ENCODE measurements around the gene SLC6A4.
"Not testable (repeated sequence)": the region's sequence is repeated elsewhere in the genome, so short reads cannot be mapped to it uniquely, and the experiment has no call there.

SLC6A4 gene

DNA sequence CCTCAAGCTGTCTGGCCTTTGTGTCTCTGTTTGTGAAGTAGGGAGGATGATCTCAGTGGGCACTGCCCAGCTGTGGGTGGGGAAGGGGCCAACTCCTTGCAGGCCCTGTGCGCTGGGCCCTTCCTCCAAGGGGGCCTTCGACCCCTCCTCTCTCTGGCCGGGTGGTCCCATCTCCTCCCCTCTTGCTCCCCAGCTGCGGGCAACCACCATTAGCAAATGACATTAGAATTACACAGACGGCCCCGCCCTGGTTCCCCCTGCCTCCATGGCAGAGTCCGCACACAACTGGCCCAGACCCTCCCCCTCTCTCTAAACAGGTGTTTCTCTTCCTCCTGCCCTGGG lies 2.5 kb upstream of the SLC6A4 start:
- no peak for DNase-seq

DNA sequence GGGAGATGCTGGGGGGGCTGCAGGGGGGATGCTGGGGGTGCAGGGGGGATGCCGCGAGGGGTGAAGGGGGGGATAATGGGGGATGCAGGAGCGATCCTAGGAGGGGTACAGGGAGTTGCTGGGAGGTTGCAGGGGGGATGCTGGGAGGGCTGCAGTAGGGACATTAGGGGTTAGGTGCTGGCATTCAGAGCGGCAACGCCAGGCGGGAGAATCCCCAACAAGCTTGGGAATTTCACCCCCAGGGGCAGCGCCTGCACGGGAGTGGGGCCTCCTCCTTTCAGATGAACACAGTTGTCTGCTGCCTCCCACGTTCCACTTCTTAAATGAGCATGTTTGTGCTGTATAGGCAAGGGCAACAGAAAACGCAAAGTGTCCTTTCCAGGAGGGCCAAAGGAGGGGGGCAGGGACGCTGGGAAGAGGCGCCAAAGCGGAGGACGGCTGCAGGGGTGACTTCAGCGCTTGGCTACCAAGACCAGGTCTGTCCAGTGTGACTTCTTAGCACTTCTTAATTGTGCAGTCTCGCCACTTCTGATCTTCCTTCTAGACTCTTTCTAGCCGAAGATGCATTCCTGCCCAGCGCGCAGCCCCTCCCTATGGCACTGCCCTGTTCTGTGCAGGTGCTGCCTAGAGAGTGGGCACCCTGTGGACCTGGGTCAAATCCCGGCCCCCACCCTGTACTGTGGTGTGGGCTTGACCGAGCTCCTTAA lies 2.0 kb upstream of the SLC6A4 start:
- no peak for DNase-seq

DNA sequence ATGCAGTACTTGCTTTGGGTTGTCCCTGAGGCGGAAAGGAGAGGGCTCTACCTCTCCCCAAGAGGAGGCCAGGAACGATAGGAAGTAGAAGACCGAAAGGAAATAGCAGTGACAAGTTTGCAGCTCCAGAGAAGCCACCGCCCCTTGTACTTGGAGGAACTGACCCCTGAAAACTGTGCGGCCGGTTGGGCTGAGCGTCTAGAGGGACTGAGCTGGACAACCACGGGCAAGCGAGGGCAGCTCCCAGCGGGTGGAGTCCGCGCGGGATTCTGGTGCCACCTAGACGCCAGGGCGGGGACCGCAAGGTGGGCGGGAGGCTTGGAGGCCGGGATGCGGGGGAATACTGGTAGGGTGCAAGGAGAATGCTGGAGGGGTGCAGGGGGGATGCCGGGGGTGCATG lies 1.3 kb upstream of the SLC6A4 start:
- DNase-seq: peak; percentile 39

DNA sequence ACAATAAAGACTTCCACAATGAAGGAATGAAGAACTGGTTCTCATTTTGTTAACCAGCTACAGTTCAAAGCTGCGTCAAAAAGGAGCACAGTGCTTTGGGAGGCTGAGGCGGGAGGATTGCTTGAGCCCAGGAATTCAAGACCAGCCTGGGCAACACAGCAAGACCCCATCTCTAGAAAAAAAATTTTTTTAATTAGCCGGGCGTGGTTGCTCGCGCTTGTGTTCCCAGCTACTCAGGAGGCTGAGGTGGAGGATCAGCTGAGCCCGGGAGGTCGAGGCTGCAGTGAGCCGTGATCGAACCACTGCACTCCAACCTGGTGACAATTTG lies 764 bp upstream of the SLC6A4 start:
- no peak for DNase-seq

DNA sequence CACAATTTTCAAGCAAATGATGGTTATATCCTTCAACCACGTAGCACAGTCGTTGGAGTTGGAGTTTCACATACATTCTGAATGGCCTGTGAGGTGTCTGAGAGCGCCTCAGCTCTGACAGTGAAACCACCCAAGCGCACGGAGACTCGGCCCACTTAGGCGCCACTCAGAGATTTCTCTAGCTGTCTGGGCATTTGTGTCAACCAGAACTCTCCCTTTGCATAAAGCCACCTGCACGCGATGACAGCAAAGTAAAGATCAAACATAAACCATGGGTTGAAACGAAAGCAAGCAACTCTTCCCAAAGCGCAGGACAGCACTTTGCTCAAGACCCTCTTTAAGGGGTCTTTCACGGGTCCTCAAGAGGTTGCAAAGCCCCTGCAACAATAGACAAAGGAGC lies 533 bp downstream of the SLC6A4 start:
- no peak for DNase-seq

DNA sequence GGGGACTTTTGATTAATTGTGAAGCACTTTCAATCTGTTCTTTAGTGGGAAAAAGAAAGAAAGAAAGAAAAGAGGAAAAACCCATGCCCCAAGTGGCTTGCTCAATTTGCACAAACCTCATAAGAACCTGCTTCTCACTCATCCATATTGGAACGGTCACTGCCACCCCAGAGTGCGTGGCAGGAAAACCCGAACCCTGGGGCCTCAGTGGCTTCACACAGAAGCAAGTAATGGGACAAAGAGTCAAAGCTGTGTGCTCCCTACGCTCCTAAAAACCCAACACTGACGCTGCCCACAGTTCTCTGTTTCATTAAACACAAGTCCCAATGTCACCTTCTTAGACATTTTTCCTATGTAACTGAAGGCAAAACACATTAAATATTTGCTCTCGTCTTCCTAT lies 1.2 kb downstream of the SLC6A4 start:
- no peak for DNase-seq

DNA sequence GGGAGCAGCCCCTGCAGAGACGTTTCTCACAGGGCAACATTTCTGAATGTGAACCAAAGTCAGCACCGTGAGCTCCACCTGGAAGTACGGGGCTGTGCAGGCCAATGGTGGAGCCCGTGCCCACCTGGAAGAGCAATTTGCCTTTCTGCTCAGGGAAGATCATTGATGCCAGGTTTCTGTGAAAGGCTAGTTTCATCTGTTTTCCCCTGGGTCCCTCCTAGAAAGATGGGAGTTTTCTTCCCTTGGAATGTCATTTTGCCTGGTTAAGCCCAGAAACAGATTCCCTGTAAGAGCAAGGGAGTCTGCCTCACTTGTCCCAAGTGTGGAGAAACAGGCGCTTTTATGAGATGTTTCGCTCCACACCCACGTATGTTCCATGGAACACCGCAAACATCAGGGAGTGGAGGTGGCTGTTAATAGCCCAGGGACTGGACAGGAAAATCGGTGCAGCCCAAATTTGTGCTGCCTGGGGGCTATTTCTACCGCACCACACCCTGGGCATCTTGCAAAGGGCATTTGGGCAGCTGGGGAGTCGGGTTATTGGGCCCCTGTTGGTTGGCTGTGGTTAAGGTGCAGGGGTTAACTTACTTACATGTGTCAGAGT lies 2.6 kb downstream of the SLC6A4 start:
- no peak for DNase-seq

DNA sequence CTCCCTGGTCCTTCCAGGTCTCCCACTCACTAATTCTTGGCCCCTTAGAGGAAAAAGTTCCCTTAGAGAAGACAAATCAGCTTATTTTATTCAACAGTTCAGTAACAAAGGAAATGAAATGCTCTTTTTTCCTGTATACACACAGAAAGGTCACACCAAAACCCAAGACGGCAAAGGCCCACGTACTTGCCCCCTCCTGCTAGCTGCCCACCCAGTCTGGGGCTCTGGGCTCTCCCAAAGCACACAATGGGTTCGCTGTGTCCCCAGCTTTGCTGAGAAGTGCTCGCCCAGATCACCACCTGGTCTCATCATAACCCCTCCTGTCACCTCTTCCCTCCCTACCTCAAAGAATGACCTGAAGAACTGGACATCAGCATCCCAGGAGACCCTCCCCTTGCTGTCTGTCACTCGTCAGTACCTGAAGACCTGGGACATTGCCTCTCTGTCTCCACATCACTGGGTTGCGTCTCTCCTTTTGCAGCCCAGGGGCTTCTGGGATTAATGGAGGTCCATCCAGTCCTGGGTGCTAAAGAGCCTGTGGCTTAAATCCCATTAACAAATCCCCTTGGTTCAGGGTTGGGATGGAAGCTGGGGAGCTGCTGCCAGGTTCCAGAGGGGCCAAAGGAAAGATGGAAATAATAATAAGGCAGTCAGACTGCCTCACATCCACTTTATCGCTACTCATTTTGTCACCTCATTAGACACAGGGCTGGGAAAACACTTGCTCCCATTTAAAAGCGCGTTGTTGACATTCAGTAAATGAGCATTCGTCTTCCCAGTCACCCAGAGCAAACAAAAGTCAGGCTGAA lies 3.3 kb downstream of the SLC6A4 start:
- no peak for DNase-seq

DNA sequence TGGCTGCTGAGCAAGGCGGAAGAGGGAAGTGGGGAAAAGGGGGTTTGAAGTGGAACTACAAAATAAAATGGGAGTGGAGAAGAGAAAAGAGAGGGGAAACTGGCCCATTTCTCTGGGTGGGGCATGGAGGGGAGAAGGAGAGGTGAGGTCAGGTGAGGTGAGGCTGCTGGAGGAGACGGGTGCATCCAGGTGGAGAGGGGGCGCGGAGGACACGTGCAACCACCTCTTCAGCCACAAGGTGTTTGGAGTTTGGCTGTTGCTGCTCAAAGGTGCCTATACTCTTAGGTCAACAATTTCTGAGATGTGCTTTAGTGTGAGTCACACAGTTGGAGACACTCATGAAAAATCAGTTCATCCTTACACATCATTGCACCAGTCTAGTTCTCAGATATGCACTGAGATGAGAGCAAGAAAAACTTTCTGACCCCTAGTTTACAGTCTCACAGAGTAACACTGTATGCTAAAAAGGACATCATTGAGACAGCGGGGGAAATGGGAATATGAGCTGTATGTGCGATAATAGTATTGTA lies 4.8 kb downstream of the SLC6A4 start:
- no peak for DNase-seq

DNA sequence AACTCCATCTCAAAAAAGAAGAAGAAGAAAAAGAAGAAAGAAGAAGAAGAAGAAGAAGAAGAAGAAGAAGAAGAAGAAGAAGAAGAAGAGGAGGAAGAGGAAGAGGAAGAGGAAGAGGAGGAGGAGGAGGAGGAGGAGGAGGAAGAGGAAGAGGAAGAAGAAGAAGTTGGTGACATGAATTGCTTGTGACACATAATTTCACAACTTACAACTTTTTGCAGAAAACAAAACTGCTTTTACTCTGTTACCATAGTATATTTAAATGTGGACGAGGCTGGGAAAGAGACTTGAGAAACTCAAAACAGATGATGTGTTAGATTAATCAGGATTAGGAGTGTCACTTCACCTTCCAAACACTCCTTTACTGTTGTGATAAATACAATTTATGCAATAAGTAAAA lies 5.5 kb downstream of the SLC6A4 start:
- not testable (repeated sequence) for DNase-seq

DNA sequence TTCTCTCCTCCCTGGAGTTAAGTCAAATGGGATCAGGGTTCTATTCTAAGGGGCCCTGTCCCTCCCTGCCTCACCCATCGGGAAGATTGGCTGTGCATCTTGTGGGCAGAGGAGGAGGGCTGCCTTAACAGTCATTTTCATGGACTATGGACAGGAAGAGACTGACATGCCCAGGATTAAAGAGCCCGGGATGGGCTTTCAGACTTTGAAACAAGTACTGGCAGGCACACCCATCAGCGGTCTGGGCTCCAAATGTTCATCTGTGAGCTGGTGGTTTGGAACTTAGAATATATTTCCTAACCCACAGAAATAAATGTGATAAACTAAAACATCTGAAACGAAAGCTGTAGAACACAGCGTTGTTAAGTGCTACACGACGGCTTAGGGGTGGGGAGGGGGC lies 6.5 kb downstream of the SLC6A4 start:
- no peak for DNase-seq

DNA sequence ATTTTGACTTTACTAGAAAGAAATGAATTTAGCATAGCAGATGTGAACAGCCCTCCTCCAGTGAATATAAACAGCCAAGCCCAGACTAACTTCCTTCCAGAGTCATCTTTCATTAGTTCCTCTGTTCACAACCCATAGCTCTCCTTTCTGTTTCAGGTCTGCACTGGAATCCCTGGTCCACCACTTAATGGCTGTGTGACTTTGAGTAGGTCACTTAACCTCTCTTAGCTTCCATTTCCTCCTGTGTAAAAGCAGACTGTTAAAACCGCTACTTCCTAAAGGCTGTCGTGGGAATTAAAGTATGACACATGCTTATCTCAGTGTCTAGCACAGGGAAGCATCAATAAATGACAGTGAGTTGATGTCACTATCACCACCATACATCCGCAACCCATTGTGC lies 7.5 kb downstream of the SLC6A4 start:
- no peak for DNase-seq

DNA sequence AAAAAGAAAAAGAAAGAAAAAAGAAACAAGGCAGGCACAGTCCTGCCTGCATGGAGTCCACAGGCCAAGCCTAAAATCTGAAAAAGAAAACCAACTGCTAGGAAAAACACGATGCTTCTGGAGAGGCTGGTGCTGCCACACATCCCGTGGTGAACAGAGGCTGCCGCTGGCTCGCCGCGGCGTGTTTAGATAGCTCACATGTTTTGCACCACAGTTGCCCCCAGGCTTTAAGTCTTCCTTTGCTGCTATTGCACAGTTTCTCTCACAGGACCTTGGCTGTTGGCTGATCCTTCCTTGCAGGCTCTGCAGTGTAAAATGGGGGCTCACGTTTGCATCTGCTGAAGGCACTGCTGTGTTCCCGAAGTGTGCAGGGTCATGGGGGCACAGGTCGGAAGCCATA lies 8.6 kb downstream of the SLC6A4 start:
- DNase-seq: no peak

DNA sequence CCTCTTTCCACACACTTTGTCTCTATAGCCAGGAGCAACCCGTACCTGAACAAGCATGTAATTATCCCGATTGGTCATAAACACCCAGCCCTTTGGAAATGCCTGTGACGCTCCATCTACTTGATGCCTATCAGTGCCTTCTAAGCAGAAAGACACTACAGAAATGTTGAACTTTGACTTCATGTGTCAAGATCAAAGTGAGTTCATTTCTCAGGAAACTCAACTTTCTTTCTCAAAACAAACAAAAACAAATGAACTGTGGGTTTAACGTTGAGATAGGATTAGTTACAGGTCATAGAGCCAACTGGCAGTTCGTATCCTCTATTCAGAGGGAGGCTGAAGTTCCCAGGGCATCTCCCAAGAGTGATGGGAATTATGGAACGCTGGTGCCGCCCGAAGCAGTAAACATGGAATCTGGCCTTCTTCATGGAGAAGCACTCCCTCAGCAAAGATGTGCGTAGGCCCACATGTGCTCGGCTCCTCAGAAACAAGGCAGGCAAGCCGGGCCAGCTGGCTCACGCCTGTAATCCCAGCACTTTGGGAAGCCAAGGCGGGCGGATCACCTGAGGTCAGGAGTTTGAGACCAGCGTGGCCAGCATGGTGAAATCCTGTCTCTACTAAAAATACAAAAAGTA lies 9.5 kb downstream of the SLC6A4 start:
- DNase-seq: no peak

DNA sequence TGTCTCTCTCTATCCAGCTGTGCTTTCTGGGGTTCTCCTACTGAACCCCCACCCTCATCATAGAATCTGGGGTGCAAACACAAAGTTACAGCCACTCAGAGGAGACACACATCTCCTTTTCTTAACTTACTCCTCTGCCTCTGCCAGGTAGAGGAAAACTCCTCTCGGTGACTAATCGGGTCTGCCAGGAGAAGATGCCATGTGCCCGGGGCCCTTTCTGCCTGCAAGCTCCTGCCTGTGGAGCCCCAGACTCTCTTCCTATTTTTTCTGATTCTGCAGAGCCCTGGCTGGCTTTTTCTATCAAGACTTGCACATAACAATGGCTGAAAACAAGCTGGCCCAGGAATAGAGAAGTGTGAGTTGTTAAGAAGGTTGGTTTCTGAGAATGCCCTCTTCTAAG lies 10.4 kb downstream of the SLC6A4 start:
- DNase-seq: no peak

DNA sequence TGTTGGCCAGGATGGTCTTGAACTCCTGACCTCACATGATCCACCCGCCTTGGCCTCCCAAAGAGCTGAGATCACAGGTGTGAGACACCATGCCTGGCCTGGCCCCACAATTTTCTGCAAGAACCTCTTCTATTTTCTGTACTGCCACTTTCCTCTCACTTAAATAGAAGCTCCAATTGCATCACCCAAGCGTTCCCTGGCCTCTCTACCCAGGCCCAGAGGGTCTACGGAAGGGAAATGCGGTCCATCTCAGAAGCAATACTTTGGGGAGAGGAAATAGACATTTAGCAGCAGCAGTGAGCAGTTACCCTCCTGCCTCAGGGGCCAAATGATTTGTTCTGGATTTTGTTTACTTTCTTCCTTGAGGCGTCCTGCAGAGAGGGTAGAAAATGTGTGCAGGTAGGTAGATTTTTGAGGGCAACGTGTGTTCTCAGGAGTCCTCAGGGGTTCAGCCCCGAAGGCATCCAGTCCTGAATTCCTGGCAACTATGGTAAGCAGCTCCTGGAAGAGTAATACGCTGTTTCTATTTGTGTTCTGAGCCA lies 11.0 kb downstream of the SLC6A4 start:
- DNase-seq: no peak

DNA sequence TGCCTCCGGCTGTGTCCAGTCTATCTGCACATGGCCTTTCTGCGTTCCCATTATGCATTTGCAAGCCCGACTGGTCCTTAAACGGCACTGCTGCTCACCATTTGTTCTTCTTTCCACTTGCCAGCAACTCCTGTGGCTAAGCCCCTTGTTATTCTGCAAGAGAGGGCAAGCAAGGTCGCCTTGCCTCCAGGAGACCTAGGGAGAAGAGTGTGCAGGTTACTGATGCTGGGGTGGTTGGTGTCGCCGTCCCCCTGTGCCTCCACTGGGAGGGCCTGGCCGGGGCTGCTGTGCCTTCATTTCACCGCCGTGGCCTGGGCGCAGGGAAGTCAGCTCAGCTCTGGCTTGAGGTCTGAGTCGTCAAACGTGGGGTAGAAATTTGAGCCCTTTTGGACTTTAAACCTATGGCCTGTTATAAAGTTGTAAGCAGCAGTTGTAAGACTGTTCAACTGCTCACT lies 12.7 kb downstream of the SLC6A4 start:
- no peak for DNase-seq

DNA sequence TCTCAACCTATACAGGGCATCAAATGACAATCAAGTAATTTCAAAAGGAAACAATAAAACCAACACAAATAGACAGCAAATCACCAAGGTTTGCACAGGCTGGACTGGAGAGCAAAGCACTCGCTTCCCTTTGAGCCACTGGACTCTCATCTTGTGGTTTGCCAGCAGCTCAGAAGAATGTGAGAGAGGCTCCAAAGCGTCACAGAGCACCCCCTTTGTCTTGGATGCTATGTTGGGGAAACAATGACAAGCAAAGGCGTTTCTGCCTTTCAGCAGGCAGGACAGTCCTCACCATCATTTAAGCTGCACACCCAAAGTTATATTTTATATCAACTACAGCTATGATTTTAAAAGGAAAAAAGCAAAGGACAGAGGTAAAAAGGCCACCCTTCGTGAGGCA lies 13.2 kb downstream of the SLC6A4 start:
- no peak for DNase-seq

DNA sequence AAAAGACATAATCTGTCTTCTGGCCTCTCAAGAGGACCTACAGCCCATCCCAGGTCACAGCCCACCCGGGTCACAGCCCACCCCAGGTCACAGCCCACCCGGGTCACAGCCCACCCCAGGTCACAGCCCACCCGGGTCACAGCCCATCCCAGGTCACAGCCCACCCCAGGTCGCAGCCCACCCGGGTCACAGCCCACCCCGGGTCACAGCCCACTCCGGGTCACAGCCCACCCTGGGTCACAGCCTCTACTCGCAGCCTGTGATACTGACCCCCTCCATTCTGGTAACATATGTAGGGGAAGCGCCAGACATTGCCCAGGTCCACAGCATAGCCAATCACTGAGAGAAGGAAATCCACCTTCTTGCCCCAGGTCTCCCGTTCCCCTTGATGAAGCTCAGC lies 14.2 kb downstream of the SLC6A4 start:
- no peak for DNase-seq

DNA sequence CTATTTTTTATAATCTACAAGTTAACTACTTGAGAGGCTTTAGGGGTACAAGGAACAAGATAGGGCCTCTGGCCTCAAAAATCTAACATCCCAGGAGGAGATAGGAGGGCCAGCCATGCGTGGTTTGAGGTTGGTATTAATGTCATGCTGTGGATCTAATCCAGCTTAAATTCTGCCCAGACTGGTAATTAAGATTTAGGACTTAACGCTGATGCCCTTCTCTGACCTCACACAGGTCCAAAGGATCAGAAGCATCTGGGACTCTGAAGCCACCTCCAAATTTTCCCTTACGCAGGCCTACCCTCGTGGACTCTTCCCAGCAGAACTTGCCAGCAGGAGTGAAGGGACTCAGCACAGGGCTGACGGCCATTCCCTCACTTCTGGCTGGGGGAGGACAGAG lies 15.1 kb downstream of the SLC6A4 start:
- no peak for DNase-seq

DNA sequence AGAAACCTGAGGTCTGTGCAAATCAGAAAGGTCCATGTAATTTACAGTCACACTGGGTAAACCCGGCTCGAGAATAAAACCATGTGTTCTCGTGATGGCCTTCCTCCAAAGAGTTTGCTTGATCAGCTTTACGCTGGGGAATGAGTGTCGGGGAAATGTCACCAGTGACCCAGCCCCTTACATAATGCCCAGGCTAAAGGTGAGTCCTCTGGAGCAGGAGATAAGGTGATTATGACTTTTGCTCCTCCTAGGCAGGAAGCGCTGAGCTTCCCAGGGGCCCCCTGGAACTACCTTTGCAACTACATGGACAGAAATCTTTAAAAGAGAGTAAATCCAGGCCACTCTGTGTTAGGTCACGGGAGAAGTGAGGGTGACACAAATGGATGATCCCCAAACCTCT lies 15.7 kb downstream of the SLC6A4 start:
- no peak for DNase-seq

DNA sequence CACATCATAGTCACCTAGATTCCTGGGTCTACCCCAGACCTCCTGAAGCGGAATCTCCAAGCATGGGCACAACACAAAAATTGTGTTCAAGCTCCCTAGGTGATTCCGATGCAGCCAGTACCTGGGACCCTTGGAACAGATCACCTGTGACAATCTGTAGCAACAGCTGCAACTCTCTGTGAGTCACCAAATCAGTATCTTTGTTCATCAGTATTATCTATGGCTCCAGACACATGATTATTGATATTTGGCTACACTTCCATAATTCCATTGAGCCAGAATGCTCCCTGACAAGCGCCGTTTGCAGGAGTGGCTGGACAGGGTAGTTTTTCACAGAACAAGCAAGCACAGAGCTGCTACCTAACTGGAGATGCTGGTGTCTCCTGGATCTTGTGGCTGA lies 16.2 kb downstream of the SLC6A4 start:
- no peak for DNase-seq

DNA sequence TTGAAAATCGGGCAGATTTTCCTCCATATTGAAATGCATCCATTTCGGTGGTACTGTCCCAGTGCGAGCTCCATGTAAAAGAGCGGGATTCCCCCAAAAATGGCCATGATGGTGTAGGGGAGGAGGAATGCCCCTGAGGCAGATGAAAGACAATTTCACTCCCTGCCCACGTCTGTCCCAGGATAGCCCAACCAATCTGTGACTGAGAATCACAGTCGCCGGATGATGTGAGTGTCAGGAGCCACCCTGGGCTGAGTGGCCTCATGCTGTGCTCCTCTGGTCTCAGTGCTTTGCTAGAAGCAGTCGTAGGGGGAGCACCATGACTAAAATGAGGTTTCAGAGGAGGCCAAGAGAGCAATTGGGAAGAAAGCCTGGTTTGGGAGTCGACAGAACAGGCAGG lies 16.7 kb downstream of the SLC6A4 start:
- no peak for DNase-seq

Data from stimulated activated CD4-positive, alpha-beta T cell treated with anti-CD3 and anti-CD28 coated beads, Interleukin-15, amount 100 ng/mL, for 24 hours (primary cell).